Measurements from ENCODE around the gene METTL15. TPM values are rescaled to one million over a fixed set of nuclear protein-coding genes. Genes with fewer than 3 reads are reported as not detected.

METTL15 gene
- total RNA-seq, 3 donors from 2014 or later, result 9.8 to 30.3 (median 16.4) TPM

DNA sequence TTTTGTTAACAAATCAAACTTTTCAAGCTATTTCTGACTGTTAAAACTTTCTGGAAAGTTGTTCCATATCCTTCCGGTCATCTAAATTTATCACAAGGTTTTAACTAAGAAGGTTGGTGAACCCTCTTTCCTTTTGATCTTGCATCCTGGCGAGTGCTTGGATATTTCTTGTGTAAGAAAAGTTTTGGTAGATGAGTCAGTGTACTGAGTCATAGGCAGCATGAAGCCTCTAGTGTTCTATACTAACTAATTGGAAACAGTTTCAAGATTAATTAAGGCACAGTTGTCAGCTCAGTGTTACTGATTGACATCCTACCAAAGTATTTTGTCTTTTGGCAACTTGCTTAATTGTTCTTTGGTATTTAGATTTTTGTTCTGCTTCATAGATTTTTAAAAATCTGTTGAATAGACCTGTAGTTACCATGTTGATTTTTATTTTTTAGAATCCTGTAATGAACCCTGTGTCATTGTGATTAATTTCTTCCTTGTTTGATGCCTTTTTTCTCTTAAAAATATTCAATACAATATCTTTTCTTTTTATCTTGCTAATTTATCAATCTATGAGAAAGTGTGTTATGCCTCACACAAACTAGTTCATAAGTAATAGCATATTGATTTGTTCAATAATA lies 38.0 kb downstream of the METTL15 start:
- Histone ChIP-seq H3K9me3 (peaks cover 0 to 2% of the 10 kb centered on the region in 2 donors), H3K27me3 (no peaks in the 10 kb centered on the region), H3K36me3 (no peaks in the 10 kb centered on the region), H3K4me3 (no peak overlapping the region), H3K4me1 (no peaks in the 10 kb centered on the region), H3K27ac (no peak overlapping the region)
- intact Hi-C loops (cut with DNase I; ENCODE audit: low total_unique reads), result loop anchor here (10.0 kb wide), 1 partner anchor 291 kb away; no protein-coding TSS in a partner anchor
- no peak for DNase-seq (ENCODE audit: low spot score in 2 of 2)
- TF ChIP-seq CTCF (IDR thresholded peaks at IDR 0.05) (no peak), POLR2A (IDR thresholded peaks at IDR 0.05) (no peak), POLR2AphosphoS5 (IDR thresholded peaks at IDR 0.05) (no peak)

GRCh38 chr11:28152743-28153142 lies 44.6 kb downstream of the METTL15 start:
- DNase-seq (ENCODE audit: low spot score in 2 of 2), result no peak

DNA sequence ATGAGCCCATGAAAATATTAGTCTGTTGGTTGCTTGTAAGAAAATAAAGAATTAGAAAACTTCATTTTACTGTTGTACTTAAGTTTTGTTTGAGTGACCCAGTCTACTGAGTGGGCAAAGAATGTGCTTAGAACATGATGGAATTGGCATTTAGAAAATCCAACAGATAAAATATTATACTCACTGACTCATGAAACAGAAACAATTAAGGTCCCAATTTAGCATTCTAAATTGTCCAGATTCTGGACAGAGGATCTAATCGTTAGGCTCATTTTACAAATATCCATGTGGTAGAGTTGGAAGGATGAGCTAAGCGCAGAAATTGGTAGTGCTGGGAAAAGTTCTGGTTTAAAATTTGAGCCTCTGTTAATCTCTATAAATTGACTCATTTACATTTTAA lies 45.4 kb downstream of the METTL15 start:
- DNase-seq (ENCODE audit: low spot score in 2 of 2), result no peak
- H3K36me3 ChIP-seq, result no peaks in the 10 kb centered on the region

More at GRCh38 chr11:28152743-28153142, 44.6 kb downstream of the METTL15 start:
- H3K27me3 ChIP-seq, result no peaks in the 10 kb centered on the region
- no peaks in the 10 kb centered on the region for H3K9me3 ChIP-seq
- no peaks in the 10 kb centered on the region for H3K36me3 ChIP-seq
- no peak for TF ChIP-seq POLR2AphosphoS5 (IDR thresholded peaks at IDR 0.05)
- no peak for TF ChIP-seq POLR2A (IDR thresholded peaks at IDR 0.05)
- no peak for TF ChIP-seq CTCF (IDR thresholded peaks at IDR 0.05)
- no peak overlapping the region for H3K27ac ChIP-seq
- intact Hi-C loops (cut with DNase I; ENCODE audit: low total_unique reads), result no loop called here
- H3K4me3 ChIP-seq, result no peak overlapping the region
- H3K4me1 ChIP-seq, result no peaks in the 10 kb centered on the region

DNA sequence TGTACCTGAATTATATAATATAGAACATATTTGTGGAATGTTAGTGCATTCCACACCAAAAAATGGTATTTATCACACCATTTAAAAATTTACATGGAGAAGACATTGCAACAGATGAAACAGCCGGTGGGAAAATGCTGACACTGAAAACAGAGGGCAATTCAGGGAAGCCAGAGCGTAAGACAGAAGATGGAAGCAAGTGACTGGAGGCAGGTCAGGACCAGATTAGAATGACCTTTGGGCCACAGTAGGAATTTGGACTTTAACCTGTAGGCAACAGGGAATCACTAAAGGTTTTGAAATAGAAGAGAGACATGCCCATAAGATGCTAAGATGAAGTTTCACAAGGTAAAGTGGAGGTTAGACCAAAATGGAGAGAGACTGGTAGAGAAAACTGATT lies 60.5 kb downstream of the METTL15 start:
- no peak for DNase-seq (ENCODE audit: low spot score in 2 of 2)
- intact Hi-C loops (cut with DNase I; ENCODE audit: low total_unique reads), result no loop called here
- Histone ChIP-seq H3K4me1 (no peaks in the 10 kb centered on the region), H3K36me3 (no peaks in the 10 kb centered on the region), H3K27me3 (no peaks in the 10 kb centered on the region), H3K9me3 (no peaks in the 10 kb centered on the region), H3K4me3 (no peak overlapping the region), H3K27ac (no peak overlapping the region)
- no peak for TF ChIP-seq CTCF (IDR thresholded peaks at IDR 0.05)
- no peak for TF ChIP-seq POLR2A (IDR thresholded peaks at IDR 0.05)
- no peak for TF ChIP-seq POLR2AphosphoS5 (IDR thresholded peaks at IDR 0.05)

More for the DNA sequence above, 45.4 kb downstream of the METTL15 start:
- intact Hi-C loops (cut with DNase I; ENCODE audit: low total_unique reads), result no loop called here
- TF ChIP-seq POLR2A (IDR thresholded peaks at IDR 0.05) (no peak), CTCF (IDR thresholded peaks at IDR 0.05) (no peak), POLR2AphosphoS5 (IDR thresholded peaks at IDR 0.05) (no peak)
- Histone ChIP-seq H3K4me3 (no peak overlapping the region), H3K27ac (no peak overlapping the region), H3K4me1 (no peaks in the 10 kb centered on the region), H3K27me3 (no peaks in the 10 kb centered on the region), H3K9me3 (no peaks in the 10 kb centered on the region)

DNA sequence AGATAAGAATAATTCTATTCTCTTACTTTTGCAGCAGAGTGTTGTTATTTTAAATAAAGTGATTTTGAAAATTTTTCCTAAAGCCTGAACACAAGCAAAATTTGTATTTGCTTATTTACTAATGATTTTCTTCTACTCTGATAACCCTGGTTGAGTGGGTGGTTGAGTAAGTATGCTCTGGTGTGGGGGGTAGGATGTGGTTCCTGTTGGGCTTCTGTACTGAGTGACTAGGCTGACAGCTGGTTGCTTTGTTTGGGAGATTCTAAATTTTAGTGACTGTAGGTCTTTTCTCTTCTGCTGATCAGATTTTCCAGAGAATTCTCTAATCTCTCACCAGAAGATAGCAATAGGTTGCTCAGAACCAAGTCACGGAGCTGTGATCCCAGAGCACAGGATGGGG lies 61.6 kb downstream of the METTL15 start:
- TF ChIP-seq POLR2A (IDR thresholded peaks at IDR 0.05) (no peak), CTCF (IDR thresholded peaks at IDR 0.05) (no peak), POLR2AphosphoS5 (IDR thresholded peaks at IDR 0.05) (no peak)

More for the DNA sequence above, 61.6 kb downstream of the METTL15 start:
- H3K27me3 ChIP-seq, result no peaks in the 10 kb centered on the region
- H3K9me3 ChIP-seq, result peaks cover 0 to 3% of the 10 kb centered on the region in 2 donors
- no peaks in the 10 kb centered on the region for H3K4me1 ChIP-seq
- no peak for DNase-seq (ENCODE audit: low spot score in 2 of 2)
- H3K27ac ChIP-seq, result no peak overlapping the region
- H3K4me3 ChIP-seq, result no peak overlapping the region
- intact Hi-C loops (cut with DNase I; ENCODE audit: low total_unique reads), result no loop called here
- no peaks in the 10 kb centered on the region for H3K36me3 ChIP-seq

All from breast epithelium (tissue), 4 donors.